Inferior parietal cortex (tissue), 1 donor: ENCODE data around the gene SLC13A5.

Experiments used
- DNase-seq: peaks from one replicate; pipeline ENCODE4 v3.0.0-alpha.2; 2016; ENCODE audit errors: extremely low spot score

SLC13A5 gene

GRCh38 chr17:6638046-6638908 lies 74.9 kb downstream of the SLC13A5 start:
- no peak for DNase-seq

GRCh38 chr17:6637458-6637840 lies 75.7 kb downstream of the SLC13A5 start:
- no peak for DNase-seq

GRCh38 chr17:6636616-6637457 lies 76.3 kb downstream of the SLC13A5 start:
- no peak for DNase-seq

- DNase-seq, result no peak
Measured at GRCh38 chr17:6636105-6636504, 77.1 kb downstream of the SLC13A5 start.
